HG03108 (cell line): ENCODE results near the gene MAML3.

ENCODE experiments used
- ATAC-seq: cut with Tn5 transposase; IDR thresholded peaks from one replicate; pipeline ENCODE4 v1.9.1; 2021; ENCODE audit warnings: moderate library complexity; ENCODE audit not compliant: unreplicated experiment

The MAML3 gene

DNA sequence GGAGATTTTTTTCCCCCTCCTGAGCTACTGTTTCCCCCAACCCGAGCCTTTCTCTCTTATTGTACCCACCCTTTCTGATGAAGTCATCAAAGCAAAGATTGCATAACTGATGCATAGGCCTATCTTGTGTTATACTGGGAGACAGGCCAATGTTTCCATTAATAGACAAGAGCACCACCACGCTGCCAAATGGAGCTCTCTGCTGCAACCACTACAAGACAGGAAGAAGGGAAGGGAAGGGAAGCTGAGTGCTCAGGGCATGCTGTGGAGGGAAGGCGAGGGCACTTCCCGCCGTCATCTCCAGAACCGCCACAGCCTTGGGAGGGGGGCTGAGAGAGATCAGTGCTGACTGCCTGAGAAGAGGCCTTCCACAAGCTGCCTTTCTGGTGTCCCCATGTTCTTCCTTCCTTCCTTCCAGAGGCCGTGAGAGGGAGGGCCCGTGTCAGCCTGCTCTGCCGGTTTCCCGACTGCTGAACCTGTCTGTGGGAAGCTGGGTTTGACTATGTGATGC is 413.4 kb downstream of the MAML3 start:
- no peak for ATAC-seq

GRCh38 chr4:139740121-139740520 is 413.9 kb downstream of the MAML3 start:
- no peak for ATAC-seq

DNA sequence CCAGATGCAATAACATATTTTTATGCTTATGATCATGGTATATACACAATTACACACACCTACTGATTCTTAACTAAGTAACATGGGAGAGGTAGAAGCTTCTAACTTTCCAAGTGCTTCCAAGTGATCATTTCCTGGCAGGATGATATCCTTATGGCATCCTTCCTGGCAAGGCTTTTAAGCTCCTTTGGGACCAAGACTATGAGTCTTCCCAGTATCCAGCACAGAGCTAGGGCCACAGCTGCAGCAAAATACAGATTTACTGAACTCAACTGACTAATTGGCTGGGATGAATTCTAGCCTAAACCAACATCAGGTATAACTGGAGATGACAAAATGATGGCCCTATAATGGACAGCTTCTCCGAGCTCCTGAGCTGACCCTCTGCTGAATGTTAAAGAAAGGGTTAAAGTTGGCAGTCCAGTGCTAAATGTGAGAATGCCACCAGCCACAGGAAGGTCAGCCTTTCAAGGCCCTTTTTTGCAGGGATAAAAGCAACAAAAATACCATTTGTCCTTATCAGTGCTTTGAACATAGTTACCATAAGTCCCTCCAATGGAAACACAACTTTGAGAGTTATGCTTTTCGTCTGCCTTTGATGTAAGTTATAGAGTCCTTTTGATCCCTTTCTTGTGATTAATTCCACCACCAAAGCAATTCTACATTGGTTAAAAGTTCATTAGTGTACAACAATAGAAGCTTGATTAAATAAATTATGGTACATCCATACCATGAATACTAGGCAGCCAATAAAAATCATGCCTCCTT is 415.0 kb downstream of the MAML3 start:
- ATAC-seq = no peak

DNA sequence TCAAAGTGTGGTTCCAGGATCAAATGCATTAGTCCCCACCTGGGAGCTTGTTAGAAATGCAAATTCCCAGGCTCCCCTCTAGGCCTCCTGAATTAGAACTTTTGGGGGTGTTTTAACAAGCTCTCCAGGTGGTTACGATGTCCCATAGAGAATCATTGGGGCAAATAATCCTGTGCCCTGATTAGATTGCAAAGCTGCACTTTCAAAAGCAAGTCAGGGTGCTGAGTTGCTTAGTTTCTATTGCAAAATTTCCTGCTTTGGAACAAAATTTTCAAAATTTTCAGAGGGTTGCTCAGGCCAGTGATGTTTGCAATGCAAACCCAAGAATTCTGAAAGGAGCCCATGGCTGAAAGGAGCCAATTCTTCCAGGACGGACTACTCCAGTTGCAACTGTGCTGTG is 417.3 kb downstream of the MAML3 start:
- no peak for ATAC-seq

DNA sequence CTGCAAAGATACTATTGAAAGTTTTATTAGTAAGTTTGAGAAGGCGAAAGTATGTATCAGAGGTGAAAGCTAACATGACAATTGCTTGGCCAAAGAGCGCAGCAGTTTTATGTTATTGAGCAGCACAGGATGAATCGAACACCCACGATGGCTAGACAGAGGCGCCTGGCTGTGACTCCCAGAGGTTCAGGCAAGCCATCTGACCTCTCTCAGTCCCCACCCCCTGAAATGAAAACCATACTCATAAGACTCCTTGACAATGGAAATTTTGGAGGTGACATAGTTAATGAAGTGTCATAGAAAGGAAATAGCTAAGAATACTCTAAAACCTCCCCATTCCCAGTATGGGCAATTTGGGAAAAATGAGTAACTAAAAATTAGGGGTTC is 417.7 kb downstream of the MAML3 start:
- ATAC-seq = no peak

DNA sequence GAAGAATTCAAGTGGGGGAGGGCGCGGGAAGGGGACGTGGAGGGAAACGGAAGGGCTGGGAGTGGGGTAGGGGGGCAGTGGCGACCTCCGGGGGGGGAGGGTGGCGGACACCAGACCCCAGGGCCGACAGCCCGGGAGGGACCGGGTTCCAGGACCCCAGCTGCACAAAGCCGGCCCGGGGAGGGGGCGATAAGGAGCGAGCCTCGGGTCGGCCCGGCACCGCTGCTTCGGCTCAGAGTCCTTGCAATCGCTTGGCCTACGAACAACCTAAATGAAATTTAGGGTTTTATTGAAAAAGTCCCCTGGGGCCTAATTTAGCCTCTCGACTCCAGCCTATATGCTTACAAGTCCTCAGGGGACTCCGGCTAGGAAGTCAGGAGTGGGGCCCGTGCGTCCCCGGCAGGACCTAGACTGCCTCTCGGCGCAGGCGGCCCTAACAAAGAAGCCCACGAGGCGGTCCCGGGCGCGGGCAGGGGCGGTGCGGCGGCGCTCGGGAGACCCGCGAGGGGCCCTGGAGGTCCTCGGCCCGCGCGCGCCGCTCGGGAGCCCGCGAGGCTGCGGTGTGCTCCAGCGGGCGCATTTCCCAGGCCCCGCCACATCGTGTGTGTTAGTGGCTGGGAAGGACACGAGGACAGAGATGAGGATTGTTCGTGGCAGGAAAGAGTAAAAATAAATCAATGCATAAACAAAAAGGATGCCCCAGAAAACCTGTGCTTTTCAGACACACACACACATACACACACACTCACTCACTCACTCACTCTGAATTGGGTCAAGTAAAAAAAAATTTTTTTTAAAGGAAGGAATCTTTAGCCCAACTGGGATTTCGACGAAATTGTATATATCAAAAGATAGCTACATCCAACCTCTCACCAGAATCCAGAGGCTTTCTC is 418.4 kb downstream of the MAML3 start:
- ATAC-seq = no peak

DNA sequence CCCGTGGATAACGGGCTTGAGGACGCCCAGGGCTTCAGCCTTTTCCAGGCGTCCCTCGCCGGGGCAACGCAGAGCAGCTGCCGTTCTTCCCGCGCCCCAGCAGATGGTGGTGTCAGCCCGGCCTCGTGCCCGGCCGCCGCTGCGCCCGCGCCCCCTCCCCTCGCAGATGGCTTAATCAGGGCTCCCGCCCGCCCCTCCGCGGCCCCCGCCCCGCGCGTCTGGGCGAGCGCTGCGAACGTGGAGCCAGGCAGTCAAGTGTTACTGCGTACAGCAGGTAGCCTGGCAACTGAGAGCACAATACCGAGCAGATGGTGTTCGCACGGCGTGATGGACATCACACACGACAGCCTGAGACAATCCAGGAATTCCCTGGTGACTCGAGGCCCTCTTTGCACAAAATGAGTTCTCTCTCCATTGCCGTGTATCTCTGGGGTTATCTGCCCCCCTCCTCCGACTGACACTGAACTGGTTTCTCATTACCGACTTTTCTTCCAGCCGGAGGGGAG is 419.1 kb downstream of the MAML3 start:
- ATAC-seq = no peak

- no peak for ATAC-seq
These were observed 419.6 kb downstream of the MAML3 start for GRCh38 chr4:139734201-139734874.

DNA sequence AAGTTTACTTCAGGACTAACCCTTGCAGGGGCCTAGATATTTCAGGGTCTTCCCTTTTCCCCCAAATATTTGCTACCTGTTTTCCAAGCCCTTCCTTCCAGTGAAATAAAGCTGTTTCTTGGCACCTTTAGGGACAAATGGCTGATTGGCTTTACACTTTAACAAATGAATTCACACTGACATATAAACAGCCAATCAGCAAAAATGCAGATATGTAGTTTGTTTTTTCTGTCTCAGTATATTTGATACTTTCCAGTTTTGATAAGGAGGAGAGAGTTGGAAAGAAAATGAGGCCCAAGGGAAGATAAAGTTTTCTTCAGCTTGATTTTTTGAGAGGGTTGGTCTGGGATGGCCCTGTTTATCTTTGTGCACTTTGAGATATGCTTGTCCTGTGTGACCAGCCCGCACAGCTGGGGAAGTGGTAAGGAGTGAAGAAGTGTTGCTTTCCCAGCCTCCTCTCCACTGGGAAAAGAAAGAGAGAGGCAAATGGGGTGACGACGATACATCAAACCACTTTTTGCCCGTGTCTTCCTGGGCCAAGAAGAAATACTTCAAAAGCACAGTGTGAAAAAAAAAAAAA is 420.9 kb downstream of the MAML3 start:
- no peak for ATAC-seq

DNA sequence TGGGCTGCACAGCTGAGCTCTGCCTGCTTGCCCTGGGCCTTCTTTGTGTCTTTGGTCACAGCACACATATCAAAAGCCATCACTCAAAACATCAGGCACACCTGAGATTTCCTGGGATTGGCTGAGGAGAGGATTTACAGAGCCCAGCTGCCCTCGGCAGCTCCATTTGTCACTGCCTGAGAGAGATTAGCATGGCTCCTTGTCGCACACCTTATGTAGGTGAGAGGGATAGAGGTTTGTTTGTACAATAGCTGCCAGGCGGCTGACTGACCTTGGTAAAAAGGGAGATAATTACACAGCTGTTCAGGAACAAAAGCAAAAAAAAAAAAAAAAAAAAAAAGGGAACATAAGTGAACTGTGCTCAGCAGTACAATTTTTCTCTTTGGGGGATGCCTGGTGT is 425.1 kb downstream of the MAML3 start:
- no peak for ATAC-seq

GRCh38 chr4:139728146-139728545 is 425.8 kb downstream of the MAML3 start:
- ATAC-seq = no peak

- ATAC-seq = no peak
These were observed 427.4 kb downstream of the MAML3 start for GRCh38 chr4:139726615-139727014.

DNA sequence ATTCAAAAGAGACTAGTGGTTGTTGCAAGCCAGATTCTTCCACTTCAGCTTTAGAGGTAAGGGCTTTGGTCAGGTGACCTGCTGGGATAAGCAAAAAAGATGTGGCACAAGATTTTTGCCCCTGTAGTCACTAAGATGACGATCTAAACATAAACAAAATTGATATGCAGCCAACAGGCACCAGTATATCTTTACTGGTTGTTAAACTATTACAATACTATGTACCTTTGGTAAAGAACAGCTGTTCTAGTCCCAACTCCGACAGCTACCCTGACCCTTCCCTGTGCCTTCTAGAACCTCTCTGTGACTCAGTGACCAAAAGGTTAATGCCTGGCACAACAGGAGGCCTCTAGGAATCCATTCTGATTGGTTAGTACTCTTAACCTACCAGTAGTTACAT is 428.7 kb downstream of the MAML3 start:
- no peak for ATAC-seq

DNA sequence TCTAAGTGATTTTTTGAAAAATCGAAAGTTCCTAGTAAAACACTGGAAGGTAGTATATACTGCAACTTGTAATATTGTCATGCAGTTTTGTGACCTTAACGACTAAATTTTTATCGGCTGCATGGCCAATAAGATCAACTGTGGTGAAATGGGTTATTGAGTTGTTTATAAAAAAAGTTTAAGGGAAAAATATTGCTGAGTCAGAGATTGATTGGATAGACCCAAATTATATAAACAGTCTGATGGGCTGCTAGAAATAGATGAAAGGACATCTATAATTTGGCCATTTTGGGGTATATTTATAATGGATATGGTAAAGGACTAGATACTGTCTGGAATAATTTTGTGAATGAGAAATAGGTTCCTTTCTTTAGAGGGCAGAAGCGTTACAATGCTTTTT is 432.2 kb downstream of the MAML3 start:
- ATAC-seq = no peak

- ATAC-seq = no peak
These were observed 433.2 kb downstream of the MAML3 start for GRCh38 chr4:139720806-139721205.

- ATAC-seq = no peak
These were observed 434.4 kb downstream of the MAML3 start for GRCh38 chr4:139719381-139720101.

DNA sequence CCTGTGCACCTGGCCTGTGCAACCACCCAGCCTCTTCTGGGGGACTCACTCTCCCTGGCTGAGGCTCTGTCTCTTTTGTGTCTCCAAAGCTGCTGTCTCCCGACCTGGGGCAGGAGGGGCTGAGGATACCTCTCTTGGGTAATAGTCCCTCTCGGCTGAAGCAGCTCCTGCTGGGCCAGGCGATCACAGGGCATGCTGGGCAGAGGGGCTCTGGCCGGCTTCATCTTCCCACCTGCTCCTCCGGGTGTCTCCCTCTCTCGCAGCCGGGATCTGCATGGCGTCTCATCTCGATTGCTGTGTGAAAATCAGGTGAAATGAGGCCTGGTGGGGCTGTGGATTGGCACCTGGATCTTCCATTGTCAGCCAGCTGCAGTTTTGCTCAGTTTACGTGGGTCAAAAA is 435.2 kb downstream of the MAML3 start:
- ATAC-seq = no peak

DNA sequence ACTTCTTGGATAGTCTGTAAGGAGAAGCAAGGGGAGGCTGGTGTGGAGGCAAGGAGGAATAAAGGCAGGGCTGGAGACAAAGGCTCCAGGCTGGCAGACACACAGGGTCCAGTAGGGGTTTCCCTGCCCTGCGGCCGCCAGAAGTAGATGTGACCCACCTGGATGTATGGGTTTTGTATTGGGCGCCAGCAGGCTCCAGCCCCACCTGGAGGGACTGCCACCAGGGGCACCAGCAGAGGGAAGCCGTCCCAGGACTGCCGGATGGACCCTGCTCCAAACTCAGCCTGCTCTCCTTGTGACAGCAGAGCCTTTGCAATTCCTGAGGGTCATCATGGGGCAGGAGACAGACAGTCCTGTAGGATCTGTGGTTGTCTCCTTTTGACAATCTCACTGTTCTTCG is 435.6 kb downstream of the MAML3 start:
- no peak for ATAC-seq

- no peak for ATAC-seq
These were observed 438.1 kb downstream of the MAML3 start for GRCh38 chr4:139715746-139716391.

GRCh38 chr4:139712882-139713281 is 441.1 kb downstream of the MAML3 start:
- ATAC-seq = no peak
